Natural killer cell (primary cell): Measurements from ENCODE around the gene RGS7BP. TPM values are rescaled to one million over a fixed set of nuclear protein-coding genes. Genes with fewer than 3 reads are reported as not detected.
A peak's percentile ranks its signal among the peaks of the same experiment; 100 is the strongest.

Experiments used
- ATAC-seq, 3 donors: fragments of 150-1000 bp in 2 of 3; fragments of 200-7000 bp in 1 of 3; cut with Tn5 transposase; 1 replicate in 1 of 3; 2 replicates in 2 of 3; pipeline ENCODE4 v1.10.0; 2021; ENCODE audit warnings: mild to moderate bottlenecking in 2 of 3, moderate library complexity in 2 of 3
- DNase-seq, 2 donors: peaks; one replicate each; pipeline versions ENCODE4 v3.0.0 to v3.0.0-alpha.2; 2013 to 2021; ENCODE audit warnings: mixed read lengths in 1 of 2
- H3K27ac ChIP-seq: one replicate; pipeline ENCODE4 v1.5.1; 2013; ENCODE audit warnings: mild to moderate bottlenecking, low read length
- H3K27me3 ChIP-seq: one replicate; pipeline ENCODE4 v1.6.1; 2013; ENCODE audit warnings: low read length; ENCODE audit not compliant: control insufficient read depth, insufficient read depth
- H3K36me3 ChIP-seq: one replicate; pipeline ENCODE4 v1.6.1; 2013; ENCODE audit warnings: low read length; ENCODE audit not compliant: control insufficient read depth, insufficient read depth
- H3K4me1 ChIP-seq: one replicate; pipeline ENCODE4 v1.6.1; 2013; ENCODE audit warnings: low read length; ENCODE audit not compliant: control insufficient read depth, insufficient read depth
- H3K4me3 ChIP-seq: one replicate; pipeline ENCODE4 v1.5.1; 2013; ENCODE audit warnings: low read length
- H3K9me3 ChIP-seq: one replicate; pipeline ENCODE4 v1.6.1; 2013; ENCODE audit warnings: low read length; ENCODE audit not compliant: control insufficient read depth, insufficient read depth
- H3K27ac Mint-ChIP-seq, 2 donors: one replicate each; pipeline ENCODE4 v1.8.0; 2022; ENCODE audit warnings: mild to moderate bottlenecking in 2 of 2, mixed read lengths in 2 of 2, moderate library complexity in 1 of 2
- H3K27me3 Mint-ChIP-seq, 2 donors: one replicate each; pipeline ENCODE4 v1.8.0; 2022; ENCODE audit warnings: low read depth in 2 of 2, mixed read lengths in 2 of 2
- H3K36me3 Mint-ChIP-seq: one replicate; pipeline ENCODE4 v1.8.0; 2022; ENCODE audit warnings: mixed read lengths
- H3K4me1 Mint-ChIP-seq, 2 donors: one replicate each; pipeline ENCODE4 v1.8.0; 2022; ENCODE audit warnings: mixed read lengths in 2 of 2
- H3K4me3 Mint-ChIP-seq: one replicate; pipeline ENCODE4 v1.8.0; 2022; ENCODE audit warnings: mild to moderate bottlenecking, moderate library complexity, mixed read lengths
- H3K9me3 Mint-ChIP-seq, 2 donors: one replicate each; pipeline ENCODE4 v1.8.0; 2022; ENCODE audit warnings: mixed read lengths in 2 of 2
- CTCF ChIP-seq: fragments of 200-600 bp; IDR thresholded peaks from one replicate; pipeline ENCODE4 v1.8.0; 2022; ENCODE audit warnings: antibody characterized with exemption
- WGBS: methylation state at CpG from one replicate; pipeline ENCODE4 v1.1.7; 2013; ENCODE audit warnings: missing lambda C conversion rate; ENCODE audit not compliant: insufficient coverage; 5-methylcytosine and 5-hydroxymethylcytosine counted together
- intact Hi-C: fragments of 100-400 bp; cut with micrococcal nuclease; formaldehyde crosslinking; loops from one replicate; pipeline ENCODE4 v1.14.2; 2022
- total RNA-seq, 4 donors: library from RNA; stranded (reverse); fragments of 120-200 nt in 1 of 4; gene quantifications; one replicate each; pipeline versions ENCODE4 v1.2.3 to v1.2.4, GENCODE V29; 2013 to 2022

RGS7BP gene
- total RNA-seq, 3 donors from 2014 or later (not counting 1 experiment from before 2014, with no cell fraction given): not detected

DNA sequence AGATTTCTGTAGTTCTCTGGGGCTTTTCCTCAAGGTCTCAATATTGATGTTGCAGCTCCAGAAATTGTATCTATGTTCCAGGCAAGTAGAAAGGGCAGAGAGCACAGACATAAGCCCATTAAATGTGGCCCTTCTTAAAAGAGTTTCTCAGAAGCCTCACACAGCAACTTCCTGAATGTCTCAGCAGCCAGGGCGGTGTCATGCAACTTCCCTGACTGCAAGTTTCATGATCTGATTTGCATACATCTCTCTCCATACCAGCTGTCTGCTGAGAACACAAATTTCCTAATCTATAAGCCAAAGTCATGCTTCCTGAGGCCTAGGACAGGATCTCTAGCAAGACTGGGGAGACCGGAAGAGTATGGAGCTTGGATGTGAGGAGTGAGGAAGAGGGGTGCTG lies 13.0 kb downstream of the RGS7BP start:
- Mint-ChIP-seq H3K4me1 (no peaks in the 10 kb centered on the region), H3K27ac (no peak overlapping the region), H3K4me3 (no peak overlapping the region), H3K9me3 (peaks cover 2 to 3% of the 10 kb centered on the region in 2 donors), H3K36me3 (no peaks in the 10 kb centered on the region), H3K27me3 (no peaks in the 10 kb centered on the region)
- no peaks in the 10 kb centered on the region for H3K36me3 ChIP-seq
- H3K9me3 ChIP-seq: no peaks in the 10 kb centered on the region
- DNase-seq (no peak), ATAC-seq (no peak)
- no peak for TF ChIP-seq CTCF
- no peaks in the 10 kb centered on the region for H3K4me1 ChIP-seq
- no peak overlapping the region for H3K4me3 ChIP-seq
- 91% methylated on average over 2 of the region's 2 CpGs for WGBS
- H3K27me3 ChIP-seq: no peaks in the 10 kb centered on the region
- intact Hi-C loops: no loop called here
- H3K27ac ChIP-seq: no peak overlapping the region

GRCh38 chr5:64519263-64519662 lies 13.4 kb downstream of the RGS7BP start:
- peaks cover 2 to 3% of the 10 kb centered on the region in 2 donors for H3K9me3 Mint-ChIP-seq
- intact Hi-C loops: no loop called here
- no peaks in the 10 kb centered on the region for H3K9me3 ChIP-seq
- H3K4me3 Mint-ChIP-seq: no peak overlapping the region
- H3K27me3 Mint-ChIP-seq: no peaks in the 10 kb centered on the region
- H3K4me1 Mint-ChIP-seq: no peaks in the 10 kb centered on the region
- H3K4me1 ChIP-seq: no peaks in the 10 kb centered on the region
- TF ChIP-seq CTCF: no peak
- DNase-seq (no peak), ATAC-seq (peak in 1 of 3 donors; percentile 32)
- no peak overlapping the region for H3K27ac ChIP-seq
- H3K27ac Mint-ChIP-seq: no peak overlapping the region
- H3K36me3 ChIP-seq: no peaks in the 10 kb centered on the region
- H3K36me3 Mint-ChIP-seq: no peaks in the 10 kb centered on the region
- 76% methylated on average over 4 of the region's 4 CpGs for WGBS
- H3K4me3 ChIP-seq: no peak overlapping the region
- no peaks in the 10 kb centered on the region for H3K27me3 ChIP-seq

- Histone ChIP-seq H3K4me1 (no peaks in the 10 kb centered on the region), H3K27ac (no peak overlapping the region), H3K36me3 (no peaks in the 10 kb centered on the region), H3K27me3 (no peaks in the 10 kb centered on the region), H3K4me3 (no peak overlapping the region), H3K9me3 (no peaks in the 10 kb centered on the region)
- no peak overlapping the region for H3K27ac Mint-ChIP-seq
- no peak for TF ChIP-seq CTCF
- H3K36me3 Mint-ChIP-seq: no peaks in the 10 kb centered on the region
- no peaks in the 10 kb centered on the region for H3K27me3 Mint-ChIP-seq
- H3K9me3 Mint-ChIP-seq: no peaks in the 10 kb centered on the region
- DNase-seq: no peak
- H3K4me1 Mint-ChIP-seq: no peaks in the 10 kb centered on the region
- no peak for ATAC-seq
- WGBS: 75% methylated on average over 2 of the region's 3 CpGs
- H3K4me3 Mint-ChIP-seq: no peak overlapping the region
- intact Hi-C loops: no loop called here
Measured at GRCh38 chr5:64526734-64527439, 21.1 kb downstream of the RGS7BP start.

DNA sequence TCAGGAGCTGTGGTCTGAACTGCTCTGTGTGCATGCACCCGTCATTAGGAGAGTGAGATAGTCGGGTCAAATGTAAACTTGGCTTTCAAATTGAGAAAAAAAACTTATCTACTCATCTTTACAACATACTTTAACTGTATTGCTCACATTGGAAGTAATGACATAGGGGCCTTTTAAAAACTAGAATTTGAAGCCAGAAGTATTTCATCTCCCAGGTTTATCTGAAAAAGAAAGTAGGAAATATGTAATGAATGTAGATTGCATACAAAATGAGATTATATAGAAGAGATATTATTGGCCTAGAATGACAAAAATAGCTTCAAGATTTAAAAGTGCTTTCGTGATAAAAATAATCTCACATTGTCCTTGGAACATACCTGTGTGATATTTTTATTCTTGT lies 24.3 kb downstream of the RGS7BP start:
- TF ChIP-seq CTCF: no peak
- no peak for DNase-seq
- H3K4me3 ChIP-seq: no peak overlapping the region
- H3K4me1 ChIP-seq: no peaks in the 10 kb centered on the region
- H3K4me1 Mint-ChIP-seq: no peaks in the 10 kb centered on the region
- H3K27ac Mint-ChIP-seq: no peak overlapping the region
- H3K27ac ChIP-seq: no peak overlapping the region
- no peak for ATAC-seq
- no peaks in the 10 kb centered on the region for H3K9me3 ChIP-seq
- 69% methylated on average over 1 of the region's 3 CpGs for WGBS
- no peaks in the 10 kb centered on the region for H3K36me3 ChIP-seq
- no peak overlapping the region for H3K4me3 Mint-ChIP-seq
- H3K27me3 Mint-ChIP-seq: no peaks in the 10 kb centered on the region
- H3K36me3 Mint-ChIP-seq: no peaks in the 10 kb centered on the region
- intact Hi-C loops: no loop called here
- no peaks in the 10 kb centered on the region for H3K27me3 ChIP-seq
- H3K9me3 Mint-ChIP-seq: peaks cover 0 to 2% of the 10 kb centered on the region in 2 donors
